Liver (tissue), 9 donors: ENCODE data around the gene TBX15. TPM values are rescaled to one million over a fixed set of nuclear protein-coding genes. Genes with fewer than 3 reads are reported as not detected.

Source experiments
- DNase-seq: peaks from one replicate; pipeline ENCODE4 v3.0.0-alpha.2; 2017; ENCODE audit warnings: low spot score
- H3K27ac ChIP-seq, 2 donors: one replicate each; pipeline ENCODE4 v1.7.0; 2013; ENCODE audit warnings: inconsistent platforms in 2 of 2, low read length in 2 of 2, control low read depth in 1 of 2, low read depth in 1 of 2, mild to moderate bottlenecking in 1 of 2
- H3K27me3 ChIP-seq, 4 donors: one replicate each; pipeline versions ENCODE4 v1.6.1 to v1.7.0; 2013; ENCODE audit warnings: low read length in 3 of 4, inconsistent platforms in 1 of 4, mild to moderate bottlenecking in 1 of 4, moderate library complexity in 1 of 4; ENCODE audit not compliant: control insufficient read depth in 4 of 4, insufficient read depth in 4 of 4
- H3K36me3 ChIP-seq, 4 donors: one replicate each; pipeline versions ENCODE4 v1.6.1 to v1.7.0; 2013; ENCODE audit warnings: low read length in 3 of 4, mild to moderate bottlenecking in 3 of 4, low read depth in 1 of 4, moderate library complexity in 1 of 4; ENCODE audit not compliant: control insufficient read depth in 4 of 4, insufficient read depth in 3 of 4
- H3K4me1 ChIP-seq, 4 donors: one replicate each; pipeline versions ENCODE4 v1.6.1 to v1.7.0; 2013; ENCODE audit warnings: low read length in 3 of 4, mild to moderate bottlenecking in 3 of 4, moderate library complexity in 1 of 4; ENCODE audit not compliant: control insufficient read depth in 4 of 4, insufficient read depth in 4 of 4
- H3K4me3 ChIP-seq, 3 donors: one replicate each; pipeline versions ENCODE4 v1.6.1 to v1.7.0; 2013; ENCODE audit warnings: low read length in 3 of 3, control low read depth in 1 of 3, low read depth in 1 of 3, mild to moderate bottlenecking in 1 of 3
- H3K9ac ChIP-seq, 2 donors: one replicate each; pipeline ENCODE4 v1.7.0; 2013; ENCODE audit warnings: low read length in 2 of 2, mild to moderate bottlenecking in 2 of 2, moderate library complexity in 2 of 2, control low read depth in 1 of 2, low read depth in 1 of 2
- H3K9me3 ChIP-seq, 4 donors: one replicate each; pipeline versions ENCODE4 v1.6.1 to v1.7.0; 2013; ENCODE audit warnings: low read length in 3 of 4; ENCODE audit not compliant: control insufficient read depth in 4 of 4
- ATF3 ChIP-seq: IDR thresholded peaks from 2 replicates; pipeline ENCODE4 v1.6.1; 2016; ENCODE audit warnings: antibody characterized with exemption
- CTCF ChIP-seq: fragments of 150-350 bp; IDR thresholded peaks from 2 replicates; pipeline ENCODE4 v1.5.1; 2017; ENCODE audit warnings: improper control_type of control experiment, low read depth, low read length; ENCODE audit not compliant: missing input control
- EGR1 ChIP-seq, 2 donors: IDR thresholded peaks; 2 replicates each; pipeline ENCODE4 v1.6.1; 2016 to 2018; ENCODE audit warnings: antibody characterized with exemption in 2 of 2, low read depth in 2 of 2
- FOXA1 ChIP-seq: IDR thresholded peaks from 2 replicates; pipeline ENCODE4 v1.6.1; 2016; ENCODE audit warnings: antibody characterized with exemption
- FOXA2 ChIP-seq: IDR thresholded peaks from 2 replicates; pipeline ENCODE4 v1.6.1; 2016; ENCODE audit warnings: antibody characterized with exemption
- GABPA ChIP-seq, 2 donors: IDR thresholded peaks in 1 of 2; conservative IDR thresholded peaks in 1 of 2; 2 replicates each; pipeline ENCODE4 v1.6.1; 2016; ENCODE audit warnings: antibody characterized with exemption in 2 of 2, mild to moderate bottlenecking in 1 of 2, moderate library complexity in 1 of 2
- HNF4A ChIP-seq, 2 donors: conservative IDR thresholded peaks; 2 replicates each; pipeline ENCODE4 v1.6.1; 2016; ENCODE audit warnings: antibody characterized with exemption in 2 of 2, mild to moderate bottlenecking in 2 of 2
- JUND ChIP-seq, 2 donors: IDR thresholded peaks; 2 replicates each; pipeline ENCODE4 v1.6.1; 2016; ENCODE audit warnings: antibody characterized with exemption in 2 of 2
- MAX ChIP-seq: IDR thresholded peaks from 2 replicates; pipeline ENCODE4 v1.6.1; 2016; ENCODE audit warnings: antibody characterized with exemption
- NR2F2 ChIP-seq: IDR thresholded peaks from 2 replicates; pipeline ENCODE4 v1.6.1; 2016; ENCODE audit warnings: antibody characterized with exemption
- RAD21 ChIP-seq, 2 donors: IDR thresholded peaks; 2 replicates each; pipeline ENCODE4 v1.6.1; 2016; ENCODE audit warnings: antibody characterized with exemption in 2 of 2, mild to moderate bottlenecking in 2 of 2
- REST ChIP-seq: IDR thresholded peaks from 2 replicates; pipeline ENCODE4 v1.6.1; 2016; ENCODE audit warnings: antibody characterized with exemption, mild to moderate bottlenecking
- TAF1 ChIP-seq: conservative IDR thresholded peaks from 2 replicates; pipeline ENCODE4 v1.6.1; 2016; ENCODE audit warnings: antibody characterized with exemption, mild to moderate bottlenecking
- YY1 ChIP-seq: IDR thresholded peaks from 2 replicates; pipeline ENCODE4 v1.6.1; 2016; ENCODE audit warnings: antibody characterized with exemption, mild to moderate bottlenecking
- ZBTB33 ChIP-seq: IDR thresholded peaks from 2 replicates; pipeline ENCODE4 v1.6.1; 2016; ENCODE audit warnings: antibody characterized with exemption
- WGBS: extraction: QIAGEN DNeasy Blood & Tissue Kit; methylation state at CpG from one replicate; pipeline ENCODE4 v1.1.7; 2013; 5-methylcytosine and 5-hydroxymethylcytosine counted together
- polyA plus RNA-seq, 2 donors: library from polyadenylated mRNA; stranded (reverse) in 1 of 2; unstranded in 1 of 2; fragments of 200-250 nt in 1 of 2; fragments of >200 nt in 1 of 2; fragmentation: Nextera tagmentation in 1 of 2; extraction: Ambion mirVana in 1 of 2; gene quantifications; one replicate each; pipeline versions ENCODE4 v1.2.1 to v1.2.3, GENCODE V29; 2013 to 2015
- total RNA-seq, 2 donors: library from RNA; depleted of rRNA; stranded (reverse); fragments of >200 nt; gene quantifications; one replicate each; pipeline ENCODE4 v1.2.3, GENCODE V29; 2014
- donor health status: healthy.
- donor health status: healthy.
- donor health status: healthy.
- donor health status: healthy.
- donor health status: healthy.

TBX15 gene
- total and polyA plus RNA-seq, 4 donors = 0.09 to 15.5 (median 3.5) TPM

GRCh38 chr1:118902299-118902698 is 85.8 kb downstream of the TBX15 start:
- TF ChIP-seq JUND (IDR thresholded peaks at IDR 0.05) (no peak), HNF4A (conservative IDR thresholded peaks at IDR 0.05) (no peak), YY1 (no peak), EGR1 (IDR thresholded peaks at IDR 0.05; ENCODE audit: low read depth in 2 of 2) (no peak), RAD21 (IDR thresholded peaks at IDR 0.05) (no peak), MAX (no peak), CTCF (no peak), ATF3 (no peak)
- Histone ChIP-seq H3K4me1 (peaks cover 0 to 10% (median 5%) of the 10 kb centered on the region in 4 donors), H3K9me3 (no peaks in the 10 kb centered on the region), H3K4me3 (no peak overlapping the region), H3K27me3 (no peaks in the 10 kb centered on the region), H3K36me3 (peaks cover 0 to 11% (median 5%) of the 10 kb centered on the region in 4 donors), H3K27ac (no peak overlapping the region), H3K9ac (no peak overlapping the region)
- whole genome bisulfite sequencing = 94% methylated on average over 2 of the region's 2 CpGs
- no peak for DNase-seq

GRCh38 chr1:118900643-118901440 is 87.3 kb downstream of the TBX15 start:
- Histone ChIP-seq H3K9ac (no peak overlapping the region), H3K27me3 (no peaks in the 10 kb centered on the region), H3K4me1 (peaks cover 0 to 8% (median 2%) of the 10 kb centered on the region in 4 donors), H3K36me3 (peaks cover 0 to 16% (median 6%) of the 10 kb centered on the region in 4 donors), H3K9me3 (no peaks in the 10 kb centered on the region), H3K4me3 (no peak overlapping the region), H3K27ac (no peak overlapping the region)
- DNase-seq = no peak
- no peak for TF ChIP-seq ATF3
- no peak for TF ChIP-seq HNF4A (conservative IDR thresholded peaks at IDR 0.05)

GRCh38 chr1:118899340-118899739 is 88.8 kb downstream of the TBX15 start:
- no peak overlapping the region for H3K9ac ChIP-seq
- WGBS = 77% methylated on average over 3 of the region's 3 CpGs
- TF ChIP-seq TAF1 (no peak), REST (no peak), EGR1 (IDR thresholded peaks at IDR 0.05; ENCODE audit: low read depth in 2 of 2) (no peak), ZBTB33 (no peak), HNF4A (conservative IDR thresholded peaks at IDR 0.05) (no peak), FOXA2 (no peak), GABPA (IDR thresholded peaks at IDR 0.05 in 1 of 2, conservative IDR thresholded peaks at IDR 0.05 in 1 of 2) (no peak), ATF3 (no peak), NR2F2 (no peak), RAD21 (IDR thresholded peaks at IDR 0.05) (no peak), FOXA1 (no peak), JUND (IDR thresholded peaks at IDR 0.05) (no peak)
- no peak overlapping the region for H3K4me3 ChIP-seq
- no peaks in the 10 kb centered on the region for H3K4me1 ChIP-seq
- DNase-seq = no peak
- H3K9me3 ChIP-seq = no peaks in the 10 kb centered on the region
- no peaks in the 10 kb centered on the region for H3K27me3 ChIP-seq
- H3K27ac ChIP-seq = no peak overlapping the region
- peaks cover 0 to 20% (median 7%) of the 10 kb centered on the region in 4 donors for H3K36me3 ChIP-seq
